Measurements from ENCODE around the gene APP.
"Not testable (repeated sequence)": the region's sequence is repeated elsewhere in the genome, so short reads cannot be mapped to it uniquely, and the experiment has no call there.

The APP gene

GRCh38 chr21:25934771-25935224 lies 235.8 kb downstream of the APP start:
- FAIRE-seq: no peak

- no peak for FAIRE-seq
Observed at GRCh38 chr21:25934130-25934529, 236.4 kb downstream of the APP start.

GRCh38 chr21:25931765-25932164 lies 238.8 kb downstream of the APP start:
- FAIRE-seq: no peak

GRCh38 chr21:25929856-25930520 lies 240.6 kb downstream of the APP start:
- FAIRE-seq: no peak

GRCh38 chr21:25927195-25927880 lies 243.2 kb downstream of the APP start:
- no peak for FAIRE-seq

GRCh38 chr21:25925936-25926335 lies 244.6 kb downstream of the APP start:
- no peak for FAIRE-seq

GRCh38 chr21:25925064-25925800 lies 245.3 kb downstream of the APP start:
- no peak for FAIRE-seq

GRCh38 chr21:25918152-25918551 lies 252.4 kb downstream of the APP start:
- not testable (repeated sequence) for FAIRE-seq

GRCh38 chr21:25916226-25916625 lies 254.3 kb downstream of the APP start:
- FAIRE-seq: no peak

GRCh38 chr21:25913479-25913878 lies 257.1 kb downstream of the APP start:
- no peak for FAIRE-seq

- FAIRE-seq: no peak
Observed at GRCh38 chr21:25912402-25912746, 258.2 kb downstream of the APP start.

GRCh38 chr21:25911730-25912401 lies 258.7 kb downstream of the APP start:
- no peak for FAIRE-seq

- no peak for FAIRE-seq
Observed at GRCh38 chr21:25910809-25911208, 259.8 kb downstream of the APP start.

- no peak for FAIRE-seq
Observed at GRCh38 chr21:25909341-25909740, 261.2 kb downstream of the APP start.

GRCh38 chr21:25908495-25908894 lies 262.1 kb downstream of the APP start:
- no peak for FAIRE-seq

GRCh38 chr21:25907573-25908275 lies 262.8 kb downstream of the APP start:
- no peak for FAIRE-seq

- no peak for FAIRE-seq
Observed at GRCh38 chr21:25906587-25906986, 264.0 kb downstream of the APP start.

GRCh38 chr21:25905126-25905525 lies 265.4 kb downstream of the APP start:
- FAIRE-seq: no peak

- FAIRE-seq: no peak
Observed at GRCh38 chr21:25904044-25904695, 266.4 kb downstream of the APP start.

- no peak for FAIRE-seq
Observed at GRCh38 chr21:25903607-25904006, 267.0 kb downstream of the APP start.

GRCh38 chr21:25901330-25901979 lies 269.1 kb downstream of the APP start:
- FAIRE-seq: no peak

- no peak for FAIRE-seq
Observed at GRCh38 chr21:25898671-25899070, 271.9 kb downstream of the APP start.

Measured in endometrium (tissue), 2 donors.